HCT116 (cell line): ENCODE measurements around the gene ELFN2.

Source experiments
- EGR1 ChIP-seq: IDR thresholded peaks from 2 replicates; pipeline ENCODE4 v1.6.1; 2012; ENCODE audit warnings: low read depth
- POLR2A ChIP-seq: IDR thresholded peaks from 2 replicates; pipeline ENCODE4 v1.7.0; 2011; ENCODE audit warnings: borderline replicate concordance; ENCODE audit not compliant: insufficient read depth, insufficient read length; ENCODE audit errors: extremely low read depth
- POLR2AphosphoS5 ChIP-seq: IDR thresholded peaks from 2 replicates; pipeline ENCODE4 v1.6.1; 2011; ENCODE audit warnings: mild to moderate bottlenecking, low read depth, low read length, moderate library complexity
- SP1 ChIP-seq: IDR thresholded peaks from 2 replicates; pipeline ENCODE4 v1.6.1; 2012; ENCODE audit warnings: low read depth
- TCF7L2 ChIP-seq: IDR thresholded peaks from 2 replicates; pipeline ENCODE4 v1.7.0; 2011; ENCODE audit warnings: borderline replicate concordance, inconsistent platforms; ENCODE audit not compliant: insufficient read depth, insufficient read length; ENCODE audit errors: extremely low read depth
- YY1 ChIP-seq: IDR thresholded peaks from 2 replicates; pipeline ENCODE4 v1.6.1; 2011; ENCODE audit warnings: low read length, low read depth, moderate library complexity, mild to moderate bottlenecking; ENCODE audit not compliant: insufficient replicate concordance; ENCODE audit errors: extremely low read depth
- TF ChIP-seq, protein P1 (sequence below), 3 experiments: fragments of 200-600 bp in 1 of 3; sonication (generic) in 1 of 3; IDR thresholded peaks in 2 of 3; conservative IDR thresholded peaks in 1 of 3; 2 replicates each; pipeline ENCODE4 v1.5.1; 2012 to 2017; ENCODE audit warnings: low read depth in 2 of 3, low read length in 2 of 3, antibody characterized with exemption in 1 of 3, borderline replicate concordance in 1 of 3, control low read depth in 1 of 3, mild to moderate bottlenecking in 1 of 3, mixed read lengths in 1 of 3, mixed run types in 1 of 3, moderate library complexity in 1 of 3; ENCODE audit not compliant: insufficient read depth in 1 of 3

DNA sequence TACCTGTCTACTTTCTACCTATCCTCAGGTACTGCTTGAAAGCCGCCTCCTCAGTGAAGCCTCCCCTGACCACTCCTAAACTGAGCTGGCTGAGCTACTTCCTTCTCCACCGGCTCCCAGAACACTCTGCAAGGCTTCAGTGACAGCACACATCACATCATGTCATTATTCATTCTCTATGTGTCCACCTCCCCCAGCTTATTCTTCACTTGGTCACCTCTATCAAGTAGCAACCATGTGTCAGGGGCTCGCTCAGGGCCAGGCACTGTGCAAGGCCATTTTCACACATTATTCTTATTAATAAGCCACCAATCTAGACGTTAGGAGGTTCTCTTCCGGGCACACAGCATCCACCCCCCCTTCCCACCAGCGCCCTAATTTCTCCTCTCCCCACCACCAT, 3.7 kb upstream of the ELFN2 start:
- TF ChIP-seq YY1 (no peak), SP1 (no peak), POLR2A (no peak), EGR1 (no peak), TCF7L2 (no peak), POLR2AphosphoS5 (no peak)
- TF ChIP-seq, protein P1, sequence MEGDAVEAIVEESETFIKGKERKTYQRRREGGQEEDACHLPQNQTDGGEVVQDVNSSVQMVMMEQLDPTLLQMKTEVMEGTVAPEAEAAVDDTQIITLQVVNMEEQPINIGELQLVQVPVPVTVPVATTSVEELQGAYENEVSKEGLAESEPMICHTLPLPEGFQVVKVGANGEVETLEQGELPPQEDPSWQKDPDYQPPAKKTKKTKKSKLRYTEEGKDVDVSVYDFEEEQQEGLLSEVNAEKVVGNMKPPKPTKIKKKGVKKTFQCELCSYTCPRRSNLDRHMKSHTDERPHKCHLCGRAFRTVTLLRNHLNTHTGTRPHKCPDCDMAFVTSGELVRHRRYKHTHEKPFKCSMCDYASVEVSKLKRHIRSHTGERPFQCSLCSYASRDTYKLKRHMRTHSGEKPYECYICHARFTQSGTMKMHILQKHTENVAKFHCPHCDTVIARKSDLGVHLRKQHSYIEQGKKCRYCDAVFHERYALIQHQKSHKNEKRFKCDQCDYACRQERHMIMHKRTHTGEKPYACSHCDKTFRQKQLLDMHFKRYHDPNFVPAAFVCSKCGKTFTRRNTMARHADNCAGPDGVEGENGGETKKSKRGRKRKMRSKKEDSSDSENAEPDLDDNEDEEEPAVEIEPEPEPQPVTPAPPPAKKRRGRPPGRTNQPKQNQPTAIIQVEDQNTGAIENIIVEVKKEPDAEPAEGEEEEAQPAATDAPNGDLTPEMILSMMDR (IDR thresholded peaks at IDR 0.05 in 2 of 3, conservative IDR thresholded peaks at IDR 0.05 in 1 of 3; ENCODE audit: borderline replicate concordance in 1 of 3, insufficient read depth in 1 of 3, low read depth in 2 of 3, low read length in 2 of 3), result no peak
